Measurements from ENCODE around the gene AVP. TPM values are rescaled to one million over a fixed set of nuclear protein-coding genes. Genes with fewer than 3 reads are reported as not detected.

The AVP gene
- total and polyA plus RNA-seq, 9 of the 15 experiments (the other 6 are each of a cell fraction or from before 2014, with no cell fraction given): not detected

- Histone ChIP-seq H3K27me3 (ENCODE audit: control insufficient read depth in 2 of 2, insufficient read depth in 2 of 2, low read length in 2 of 2) (no peaks in the 10 kb centered on the region), H3K4me2 (ENCODE audit: insufficient read depth, low read length) (no peak overlapping the region), H3K79me2 (ENCODE audit: control insufficient read depth, insufficient read depth, low read length) (no peaks in the 10 kb centered on the region), H3K27ac (ENCODE audit: extremely low read depth, low read depth, low read length) (no peak overlapping the region), H3K4me3 (no peak overlapping the region), H3K9me1 (ENCODE audit: control insufficient read depth, insufficient read depth, low read length) (no peaks in the 10 kb centered on the region), H2AFZ (ENCODE audit: low read depth, low read length) (no peak overlapping the region), H3K9ac (ENCODE audit: insufficient read depth in 1 of 2, low read depth in 2 of 2, low read length in 2 of 2) (no peak overlapping the region), H3K4me1 (replicated peaks in 1 of 2; ENCODE audit: control insufficient read depth in 2 of 2, insufficient read depth in 2 of 2, low read length in 2 of 2) (peaks cover 0 to 8% of the 10 kb centered on the region in 2 experiments; a peak in 4 of 5 replicates), H3K36me3 (ENCODE audit: control insufficient read depth, insufficient read depth, low read length) (peaks cover 4% of the 10 kb centered on the region; the same call in 1 of the 3 replicates), H4K20me1 (replicated peaks; ENCODE audit: control insufficient read depth, insufficient read depth, low read length) (peaks cover 3% of the 10 kb centered on the region; the same call in 1 of the 2 replicates), H3K9me3 (replicated peaks; ENCODE audit: control insufficient read depth, insufficient read depth, low read depth, low read length) (no peaks in the 10 kb centered on the region)
- WGBS (ENCODE audit: insufficient coverage, low coverage, missing lambda C conversion rate): 100% methylated on average over 2 of the region's 2 CpGs
- FAIRE-seq: no peak
- ChIA-PET CTCF (ENCODE audit: low intra/inter-chr PET ratio) (interaction anchor here (0.6 to 1.0 kb wide), 2 partner anchors 58 kb away, joined by 3 to 4 read pairs; no protein-coding TSS in a partner anchor), POLR2A (no interaction called here)
- DNase-seq (ENCODE audit: extremely low read depth in 1 of 4, low spot score in 3 of 4): no peak
- TF ChIP-seq TCF3 (CRISPR knock-in tag; IDR thresholded peaks at IDR 0.05) (no peak), RCOR1 (IDR thresholded peaks at IDR 0.05; ENCODE audit: borderline replicate concordance in 1 of 2, low read depth in 2 of 2, low read length in 2 of 2) (no peak), ZNF445 (CRISPR knock-in tag; IDR thresholded peaks at IDR 0.05; ENCODE audit: low read depth) (no peak), DNMT1 (IDR thresholded peaks at IDR 0.05) (no peak), STAT6 (CRISPR knock-in tag; IDR thresholded peaks at IDR 0.05) (no peak), ZNF263 (CRISPR knock-in tag; IDR thresholded peaks at IDR 0.05; ENCODE audit: borderline replicate concordance) (no peak), CREM (IDR thresholded peaks at IDR 0.05; ENCODE audit: low read depth) (no peak), MXD1 (CRISPR knock-in tag; IDR thresholded peaks at IDR 0.05; ENCODE audit: borderline replicate concordance, poor library complexity, severe bottlenecking) (no peak)
- no peak for ATAC-seq
- intact Hi-C loops (cut with micrococcal nuclease): no loop called here
- in situ Hi-C loops (cut with MboI): no loop called here
- BruUV-seq (replicated peaks): no TSS peak
Observed at GRCh38 chr20:3111995-3112394, 27.5 kb upstream of the AVP start.

All from K562 (cell line).